Measurements from ENCODE around the gene TRIM22. TPM values are rescaled to one million over a fixed set of nuclear protein-coding genes. Genes with fewer than 3 reads are reported as not detected.
A peak's percentile ranks its signal among the peaks of the same experiment; 100 is the strongest.

The TRIM22 gene
- total RNA-seq, 1 donor from 2014 or later, result 1.2 TPM

DNA sequence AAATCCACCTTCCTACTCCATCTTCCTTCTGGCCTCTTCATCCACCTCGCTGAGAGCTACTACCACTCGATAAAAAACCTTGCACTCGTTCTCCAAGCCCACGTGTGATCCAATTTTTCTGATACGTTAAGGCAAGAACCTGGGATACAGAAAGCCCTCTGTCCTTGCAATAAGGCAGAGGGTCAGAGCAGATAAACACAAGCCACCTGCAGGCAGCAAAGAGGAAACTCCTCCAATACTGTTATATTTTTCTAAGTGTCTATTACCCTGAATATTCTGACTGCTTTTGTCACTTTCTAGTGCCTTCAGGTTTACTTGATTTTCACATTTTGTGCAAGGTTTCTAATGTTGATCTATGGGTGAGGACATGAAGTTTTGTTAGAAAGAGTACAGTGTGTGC lies 31.3 kb upstream of the TRIM22 start:
- H3K4me3 Mint-ChIP-seq (ENCODE audit: unreplicated experiment), result no peak overlapping the region
- H3K27me3 Mint-ChIP-seq (ENCODE audit: unreplicated experiment), result peaks cover 10% of the 10 kb centered on the region
- DNase-seq (ENCODE audit: low spot score), result no peak
- no peak overlapping the region for H3K27ac Mint-ChIP-seq (ENCODE audit: unreplicated experiment)
- peaks cover 41% of the 10 kb centered on the region for H3K36me3 Mint-ChIP-seq (ENCODE audit: low read depth, unreplicated experiment)
- no peaks in the 10 kb centered on the region for H3K9me3 Mint-ChIP-seq (ENCODE audit: unreplicated experiment)
- TF ChIP-seq, protein P1, sequence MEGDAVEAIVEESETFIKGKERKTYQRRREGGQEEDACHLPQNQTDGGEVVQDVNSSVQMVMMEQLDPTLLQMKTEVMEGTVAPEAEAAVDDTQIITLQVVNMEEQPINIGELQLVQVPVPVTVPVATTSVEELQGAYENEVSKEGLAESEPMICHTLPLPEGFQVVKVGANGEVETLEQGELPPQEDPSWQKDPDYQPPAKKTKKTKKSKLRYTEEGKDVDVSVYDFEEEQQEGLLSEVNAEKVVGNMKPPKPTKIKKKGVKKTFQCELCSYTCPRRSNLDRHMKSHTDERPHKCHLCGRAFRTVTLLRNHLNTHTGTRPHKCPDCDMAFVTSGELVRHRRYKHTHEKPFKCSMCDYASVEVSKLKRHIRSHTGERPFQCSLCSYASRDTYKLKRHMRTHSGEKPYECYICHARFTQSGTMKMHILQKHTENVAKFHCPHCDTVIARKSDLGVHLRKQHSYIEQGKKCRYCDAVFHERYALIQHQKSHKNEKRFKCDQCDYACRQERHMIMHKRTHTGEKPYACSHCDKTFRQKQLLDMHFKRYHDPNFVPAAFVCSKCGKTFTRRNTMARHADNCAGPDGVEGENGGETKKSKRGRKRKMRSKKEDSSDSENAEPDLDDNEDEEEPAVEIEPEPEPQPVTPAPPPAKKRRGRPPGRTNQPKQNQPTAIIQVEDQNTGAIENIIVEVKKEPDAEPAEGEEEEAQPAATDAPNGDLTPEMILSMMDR (IDR thresholded peaks at IDR 0.05; ENCODE audit: unreplicated experiment), result no peak
- H3K4me1 Mint-ChIP-seq (ENCODE audit: unreplicated experiment), result no peaks in the 10 kb centered on the region

DNA sequence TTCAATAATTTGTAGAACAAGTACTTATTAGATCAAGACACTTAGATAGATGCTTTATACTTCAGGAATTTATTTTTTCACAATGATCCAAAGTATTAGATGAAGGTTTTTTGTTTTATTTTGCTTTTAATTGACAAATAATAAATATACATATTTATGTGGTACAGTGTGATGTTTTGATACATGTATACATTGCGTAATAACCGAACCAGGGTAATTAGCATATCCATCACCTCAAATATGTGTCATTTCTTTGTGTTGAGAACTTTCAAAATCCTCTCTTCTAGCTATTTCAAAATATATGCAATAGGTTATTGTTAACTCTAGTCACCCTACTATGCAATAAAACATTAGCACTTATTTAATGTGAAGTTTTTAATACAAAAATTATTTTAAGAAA lies 26.1 kb upstream of the TRIM22 start:
- Mint-ChIP-seq H3K9me3 (ENCODE audit: unreplicated experiment) (no peaks in the 10 kb centered on the region), H3K36me3 (ENCODE audit: low read depth, unreplicated experiment) (peaks cover 58% of the 10 kb centered on the region), H3K27me3 (ENCODE audit: unreplicated experiment) (peaks cover 2% of the 10 kb centered on the region), H3K4me1 (ENCODE audit: unreplicated experiment) (no peaks in the 10 kb centered on the region), H3K27ac (ENCODE audit: unreplicated experiment) (no peak overlapping the region), H3K4me3 (ENCODE audit: unreplicated experiment) (no peak overlapping the region)
- no peak for DNase-seq (ENCODE audit: low spot score)
- TF ChIP-seq, protein P1 (IDR thresholded peaks at IDR 0.05; ENCODE audit: unreplicated experiment), result no peak

DNA sequence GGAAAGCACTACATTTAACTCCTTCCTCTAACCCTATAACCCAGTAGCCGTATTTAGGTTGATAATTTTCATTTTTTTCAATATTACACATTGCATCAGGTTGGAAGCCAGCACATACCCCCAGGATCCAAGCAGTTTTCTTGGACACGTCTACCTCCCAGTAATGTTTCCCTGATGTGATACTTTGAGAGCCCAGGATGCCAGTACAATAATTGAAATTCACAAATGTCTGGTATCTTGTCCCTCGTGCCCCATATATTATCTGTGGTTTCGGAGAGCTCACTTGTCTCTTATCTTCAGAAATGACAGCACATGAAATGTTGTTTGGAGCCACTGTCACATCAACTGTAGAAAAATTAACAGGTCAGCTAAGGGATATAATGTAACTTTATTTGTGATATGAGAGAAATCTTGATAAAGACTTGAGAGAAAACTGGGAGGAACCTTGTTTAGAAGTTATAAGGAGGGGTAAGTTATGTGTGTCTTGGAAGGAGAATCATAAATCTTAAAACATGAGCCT lies 24.5 kb upstream of the TRIM22 start:
- no peaks in the 10 kb centered on the region for H3K9me3 Mint-ChIP-seq (ENCODE audit: unreplicated experiment)
- peaks cover 63% of the 10 kb centered on the region for H3K36me3 Mint-ChIP-seq (ENCODE audit: low read depth, unreplicated experiment)
- peaks cover 2% of the 10 kb centered on the region for H3K27me3 Mint-ChIP-seq (ENCODE audit: unreplicated experiment)
- no peak overlapping the region for H3K27ac Mint-ChIP-seq (ENCODE audit: unreplicated experiment)
- DNase-seq (ENCODE audit: low spot score), result no peak
- TF ChIP-seq, protein P1 (IDR thresholded peaks at IDR 0.05; ENCODE audit: unreplicated experiment), result no peak
- no peaks in the 10 kb centered on the region for H3K4me1 Mint-ChIP-seq (ENCODE audit: unreplicated experiment)
- H3K4me3 Mint-ChIP-seq (ENCODE audit: unreplicated experiment), result no peak overlapping the region

DNA sequence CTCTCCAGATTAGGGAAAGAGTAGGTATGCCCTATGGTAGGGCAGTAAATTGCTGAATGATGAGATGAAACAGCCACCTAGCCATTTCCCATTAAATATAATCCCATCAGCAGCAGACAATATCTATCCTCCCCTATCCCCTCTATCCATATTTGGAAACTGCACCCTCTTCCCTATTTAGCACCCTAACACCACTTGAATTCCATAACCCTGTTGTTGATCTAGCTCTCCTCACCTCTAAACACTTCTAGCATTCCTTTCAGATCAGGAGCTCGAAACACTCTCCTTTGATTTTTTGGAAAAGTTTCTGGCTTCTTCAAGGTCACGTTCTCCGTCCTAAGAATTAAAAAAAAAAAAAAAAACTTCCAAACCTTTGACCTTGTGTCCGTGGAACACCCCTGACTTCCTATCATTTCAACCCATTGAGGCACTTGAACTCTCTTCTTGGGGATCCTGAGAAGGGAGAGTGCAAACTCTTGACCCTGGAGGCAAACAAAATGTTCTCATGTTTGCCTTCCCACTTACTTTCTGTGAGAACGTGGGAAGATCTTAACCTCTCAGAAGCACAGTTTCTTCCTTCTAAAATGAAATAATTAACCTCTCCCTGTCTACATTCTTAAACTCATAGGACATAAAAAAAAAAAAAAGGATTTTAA lies 23.7 kb upstream of the TRIM22 start:
- Mint-ChIP-seq H3K27ac (ENCODE audit: unreplicated experiment) (no peak overlapping the region), H3K36me3 (ENCODE audit: low read depth, unreplicated experiment) (peaks cover 64% of the 10 kb centered on the region), H3K4me3 (ENCODE audit: unreplicated experiment) (peak overlapping the region; percentile 1), H3K9me3 (ENCODE audit: unreplicated experiment) (no peaks in the 10 kb centered on the region), H3K27me3 (ENCODE audit: unreplicated experiment) (peaks cover 2% of the 10 kb centered on the region), H3K4me1 (ENCODE audit: unreplicated experiment) (no peaks in the 10 kb centered on the region)
- DNase-seq (ENCODE audit: low spot score), result no peak
- TF ChIP-seq, protein P1 (IDR thresholded peaks at IDR 0.05; ENCODE audit: unreplicated experiment), result no peak

DNA sequence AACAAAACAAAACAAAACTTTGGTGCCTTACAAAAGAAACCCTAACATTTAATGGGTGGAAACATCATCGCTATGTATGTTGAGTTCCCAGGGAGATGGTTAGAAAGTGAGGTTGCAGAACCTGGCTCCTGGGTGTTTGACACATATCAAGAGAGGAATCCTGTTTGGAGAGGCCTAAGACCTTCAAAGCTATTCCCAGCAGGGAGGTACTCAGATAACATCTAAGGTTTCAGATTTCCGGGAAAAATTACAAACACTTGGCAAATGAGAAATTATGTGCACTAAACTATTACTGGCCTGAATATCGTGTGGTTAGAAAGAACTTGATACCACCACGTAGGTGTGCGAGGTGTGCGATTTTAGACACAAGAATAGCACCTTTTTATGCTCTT lies 23.2 kb upstream of the TRIM22 start:
- TF ChIP-seq, protein P1 (IDR thresholded peaks at IDR 0.05; ENCODE audit: unreplicated experiment), result no peak
- no peak overlapping the region for H3K27ac Mint-ChIP-seq (ENCODE audit: unreplicated experiment)
- no peaks in the 10 kb centered on the region for H3K9me3 Mint-ChIP-seq (ENCODE audit: unreplicated experiment)
- no peaks in the 10 kb centered on the region for H3K4me1 Mint-ChIP-seq (ENCODE audit: unreplicated experiment)
- H3K27me3 Mint-ChIP-seq (ENCODE audit: unreplicated experiment), result peaks cover 2% of the 10 kb centered on the region
- peaks cover 60% of the 10 kb centered on the region for H3K36me3 Mint-ChIP-seq (ENCODE audit: low read depth, unreplicated experiment)
- no peak for DNase-seq (ENCODE audit: low spot score)
- H3K4me3 Mint-ChIP-seq (ENCODE audit: unreplicated experiment), result peak overlapping the region; percentile 11

Measured in endothelial cell (in vitro differentiated cells).